AG10803 (cell line): ENCODE data around the gene CD58.

Experiments used
- DNase-seq: peaks from one replicate; pipeline ENCODE4 v3.0.0; 2010; ENCODE audit warnings: low read depth
- H3K4me3 ChIP-seq: 2 replicates; pipeline ENCODE4 v1.5.1; 2011; ENCODE audit warnings: mild to moderate bottlenecking, low read length, control low read depth
- CTCF ChIP-seq: conservative IDR thresholded peaks from 2 replicates; pipeline ENCODE4 v1.5.1; 2011; ENCODE audit warnings: mild to moderate bottlenecking, low read length, control low read depth, inconsistent platforms

CD58 gene

GRCh38 chr1:116503546-116504307, 67.1 kb downstream of the CD58 start:
- no peak overlapping the region for H3K4me3 ChIP-seq
- TF ChIP-seq CTCF, result no peak
- DNase-seq, result no peak

GRCh38 chr1:116502671-116503314, 68.0 kb downstream of the CD58 start:
- TF ChIP-seq CTCF, result no peak
- H3K4me3 ChIP-seq, result no peak overlapping the region
- no peak for DNase-seq

GRCh38 chr1:116501870-116502244, 69.0 kb downstream of the CD58 start:
- TF ChIP-seq CTCF, result no peak
- no peak overlapping the region for H3K4me3 ChIP-seq
- DNase-seq, result no peak

- DNase-seq, result no peak
- H3K4me3 ChIP-seq, result no peak overlapping the region
- no peak for TF ChIP-seq CTCF
Observed at GRCh38 chr1:116501125-116501869, 69.5 kb downstream of the CD58 start.

GRCh38 chr1:116498789-116499628, 71.8 kb downstream of the CD58 start:
- TF ChIP-seq CTCF, result peak; percentile 87
- no peak overlapping the region for H3K4me3 ChIP-seq
- peak; percentile 67 for DNase-seq

- peak; percentile 49 for DNase-seq
- H3K4me3 ChIP-seq, result no peak overlapping the region
- no peak for TF ChIP-seq CTCF
Observed at GRCh38 chr1:116497656-116498055, 73.2 kb downstream of the CD58 start.
